PC-3 (cell line): ENCODE results near the gene MGAT3. TPM values are rescaled to one million over a fixed set of nuclear protein-coding genes. Genes with fewer than 3 reads are reported as not detected.

ENCODE experiments used
- ATAC-seq: fragments of 200-7000 bp; cut with Tn5 transposase; 2 replicates; pipeline ENCODE4 v1.9.1; 2020; ENCODE audit warnings: mild to moderate bottlenecking, moderate library complexity
- BruUV-seq: library from RNA; stranded (reverse); fragments of 400-500 nt; replicated peaks from 2 replicates; lab custom pipeline; 2021; lab: Mats Ljungman, UMichigan
- CTCF ChIA-PET: fragments of 300-600 bp; sonication (Branson Sonifier 250); formaldehyde crosslinking; loops from one replicate; lab custom pipeline; 2022; ENCODE audit warnings: antibody characterized with exemption; lab: Charles Lee
- POLR2A ChIA-PET: fragments of 300-600 bp; sonication (Branson Sonifier 250); formaldehyde crosslinking; loops from one replicate; lab custom pipeline; 2022; ENCODE audit warnings: antibody characterized with exemption; ENCODE audit not compliant: unreplicated experiment; lab: Charles Lee
- DNase-seq: peaks from one replicate; pipeline ENCODE4 v3.0.0-alpha.2; 2015
- H2AFZ ChIP-seq: fragments of 300-600 bp; sonication (generic); 2 replicates; pipeline ENCODE4 v1.6.0; 2016; ENCODE audit warnings: antibody characterized with exemption, low read length
- H3F3A ChIP-seq: fragments of 300-600 bp; sonication (generic); one replicate; pipeline ENCODE4 v1.6.0; 2017; ENCODE audit warnings: antibody characterized with exemption, low read length, control low read depth, mild to moderate bottlenecking; ENCODE audit not compliant: unreplicated experiment
- H3K27ac ChIP-seq: fragments of 300-600 bp; sonication (generic); 2 replicates; pipeline ENCODE4 v1.5.1; 2016; ENCODE audit warnings: mild to moderate bottlenecking, low read length
- H3K27me3 ChIP-seq: fragments of 300-600 bp; sonication (generic); 2 replicates; pipeline ENCODE4 v1.6.1; 2016; ENCODE audit warnings: low read length, mixed read lengths
- H3K36me3 ChIP-seq: fragments of 300-600 bp; sonication (generic); 2 replicates; pipeline ENCODE4 v1.6.1; 2016; ENCODE audit warnings: low read depth, mixed run types, low read length, mixed read lengths
- H3K4me1 ChIP-seq: fragments of 300-600 bp; sonication (generic); 2 replicates; pipeline ENCODE4 v1.5.1; 2016; ENCODE audit warnings: low read length; ENCODE audit not compliant: insufficient read depth
- H3K4me2 ChIP-seq: fragments of 300-600 bp; sonication (generic); 2 replicates; pipeline ENCODE4 v1.6.0; 2016; ENCODE audit warnings: low read length
- H3K4me3 ChIP-seq: fragments of 300-600 bp; sonication (generic); 2 replicates; pipeline ENCODE4 v1.5.1; 2016; ENCODE audit warnings: mild to moderate bottlenecking, low read length, mixed read lengths
- H3K79me2 ChIP-seq: fragments of 300-600 bp; sonication (generic); 2 replicates; pipeline ENCODE4 v1.6.1; 2017; ENCODE audit warnings: low read length, mixed read lengths
- H3K9ac ChIP-seq: fragments of 300-600 bp; sonication (generic); 2 replicates; pipeline ENCODE4 v1.6.0; 2016; ENCODE audit warnings: mild to moderate bottlenecking, low read length
- H3K9me2 ChIP-seq: fragments of 300-600 bp; sonication (generic); replicated peaks from 2 replicates; pipeline ENCODE4 v1.6.1; 2016; ENCODE audit warnings: mixed run types, low read length, mixed read lengths
- H3K9me3 ChIP-seq: fragments of 300-600 bp; sonication (generic); 2 replicates; pipeline ENCODE4 v1.6.1; 2016; ENCODE audit warnings: low read length, mixed read lengths
- H4K20me1 ChIP-seq: fragments of 300-600 bp; sonication (generic); 2 replicates; pipeline ENCODE4 v1.6.1; 2016; ENCODE audit warnings: low read length, mixed read lengths
- EZH2 ChIP-seq: fragments of 300-600 bp; sonication (generic); IDR thresholded peaks from one replicate; pipeline ENCODE4 v1.6.1; 2017; ENCODE audit warnings: antibody characterized with exemption, mild to moderate bottlenecking, low read length; ENCODE audit not compliant: unreplicated experiment
- EZH2phosphoT487 ChIP-seq: fragments of 300-600 bp; sonication (generic); IDR thresholded peaks from 2 replicates; pipeline ENCODE4 v1.6.1; 2018; ENCODE audit warnings: mild to moderate bottlenecking, antibody characterized with exemption, low read length, borderline replicate concordance
- intact Hi-C: fragments of 100-400 bp; cut with micrococcal nuclease; formaldehyde crosslinking; loops from 2 replicates; pipeline ENCODE4 v1.9.0; 2023
- total RNA-seq: library from RNA; depleted of rRNA; stranded (reverse); fragments of >200 nt; gene quantifications from 2 replicates; pipeline ENCODE4 v1.2.3, GENCODE V29; 2014
- TF ChIP-seq, protein P1 (sequence below): fragments of 300-600 bp; sonication (generic); conservative IDR thresholded peaks from 2 replicates; pipeline ENCODE4 v1.5.1; 2017; ENCODE audit warnings: antibody characterized with exemption, low read depth, mild to moderate bottlenecking, low read length

MGAT3 gene
- total RNA-seq, 1 experiment from 2014 or later = not detected

DNA sequence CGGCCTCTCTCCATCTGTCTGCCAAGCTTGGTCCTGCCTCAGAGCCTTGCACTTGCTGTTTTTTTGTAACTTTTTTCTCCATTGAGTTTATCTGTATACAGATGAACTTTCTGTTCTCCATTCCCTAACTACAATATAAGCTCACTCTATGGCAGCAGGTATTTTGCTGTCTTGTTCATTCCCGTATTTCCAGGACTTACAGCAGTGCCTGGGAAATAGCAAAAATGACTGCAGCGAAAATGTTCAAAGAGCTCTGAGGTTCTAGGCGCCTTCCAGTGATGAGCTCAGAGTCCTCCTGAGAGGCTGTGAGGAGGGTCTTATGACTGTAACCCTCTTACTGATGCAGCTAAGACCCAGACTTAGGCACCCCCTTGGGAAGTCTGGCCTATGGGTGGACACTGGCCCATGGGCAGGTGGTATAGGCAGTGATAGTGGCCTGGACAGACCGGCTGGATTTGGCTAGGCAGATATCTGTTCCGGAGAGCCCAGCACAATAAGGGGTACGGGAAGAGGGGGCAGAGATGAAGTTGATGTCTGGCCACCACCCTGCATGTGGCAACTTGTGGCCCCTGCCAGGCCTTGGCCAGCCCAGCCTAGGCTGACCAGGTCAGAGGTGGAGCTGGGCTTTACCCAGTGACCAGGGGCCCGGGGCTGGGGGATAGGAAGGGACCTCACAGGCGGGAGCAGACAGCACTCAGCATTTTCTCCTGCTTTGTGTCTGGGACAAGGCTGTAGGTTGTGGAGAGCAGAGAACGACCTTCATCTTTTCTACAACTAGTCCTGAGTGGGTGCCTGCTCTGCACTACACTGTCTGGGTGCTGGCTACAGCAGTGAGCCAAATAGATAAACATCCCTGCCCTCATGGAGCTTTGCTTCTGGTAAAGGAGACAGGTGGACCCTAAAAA lies 68.2 kb downstream of the MGAT3 start:
- Histone ChIP-seq H3K36me3 (peaks cover 19% of the 10 kb centered on the region), H3K4me1 (peaks cover 19% of the 10 kb centered on the region), H4K20me1 (peaks cover 50% of the 10 kb centered on the region), H3K4me3 (no peak overlapping the region), H3K27me3 (no peaks in the 10 kb centered on the region), H3K27ac (no peak overlapping the region), H2AFZ (no peak overlapping the region), H3K9ac (no peak overlapping the region), H3K79me2 (peaks cover 31% of the 10 kb centered on the region), H3K9me3 (no peaks in the 10 kb centered on the region), H3F3A (peaks cover 18% of the 10 kb centered on the region), H3K4me2 (no peak overlapping the region), H3K9me2 (no peaks in the 10 kb centered on the region)
- DNase-seq (no peak), ATAC-seq (no peak)
- ChIA-PET POLR2A (interaction anchor here (0.7 kb wide), 1 partner anchor 682 kb away, joined by 3 read pairs; no protein-coding TSS in a partner anchor), CTCF (interaction anchor here (1.2 kb wide), 1 partner anchor 29 kb away, joined by 3 read pairs; no protein-coding TSS in a partner anchor)
- intact Hi-C loops = no loop called here
- BruUV-seq = no TSS peak
- TF ChIP-seq, protein P1, sequence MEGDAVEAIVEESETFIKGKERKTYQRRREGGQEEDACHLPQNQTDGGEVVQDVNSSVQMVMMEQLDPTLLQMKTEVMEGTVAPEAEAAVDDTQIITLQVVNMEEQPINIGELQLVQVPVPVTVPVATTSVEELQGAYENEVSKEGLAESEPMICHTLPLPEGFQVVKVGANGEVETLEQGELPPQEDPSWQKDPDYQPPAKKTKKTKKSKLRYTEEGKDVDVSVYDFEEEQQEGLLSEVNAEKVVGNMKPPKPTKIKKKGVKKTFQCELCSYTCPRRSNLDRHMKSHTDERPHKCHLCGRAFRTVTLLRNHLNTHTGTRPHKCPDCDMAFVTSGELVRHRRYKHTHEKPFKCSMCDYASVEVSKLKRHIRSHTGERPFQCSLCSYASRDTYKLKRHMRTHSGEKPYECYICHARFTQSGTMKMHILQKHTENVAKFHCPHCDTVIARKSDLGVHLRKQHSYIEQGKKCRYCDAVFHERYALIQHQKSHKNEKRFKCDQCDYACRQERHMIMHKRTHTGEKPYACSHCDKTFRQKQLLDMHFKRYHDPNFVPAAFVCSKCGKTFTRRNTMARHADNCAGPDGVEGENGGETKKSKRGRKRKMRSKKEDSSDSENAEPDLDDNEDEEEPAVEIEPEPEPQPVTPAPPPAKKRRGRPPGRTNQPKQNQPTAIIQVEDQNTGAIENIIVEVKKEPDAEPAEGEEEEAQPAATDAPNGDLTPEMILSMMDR = no peak
- TF ChIP-seq EZH2 (no peak), EZH2phosphoT487 (no peak)

- ATAC-seq = no peak
Observed at GRCh38 chr22:39525658-39525975, 68.8 kb downstream of the MGAT3 start.

DNA sequence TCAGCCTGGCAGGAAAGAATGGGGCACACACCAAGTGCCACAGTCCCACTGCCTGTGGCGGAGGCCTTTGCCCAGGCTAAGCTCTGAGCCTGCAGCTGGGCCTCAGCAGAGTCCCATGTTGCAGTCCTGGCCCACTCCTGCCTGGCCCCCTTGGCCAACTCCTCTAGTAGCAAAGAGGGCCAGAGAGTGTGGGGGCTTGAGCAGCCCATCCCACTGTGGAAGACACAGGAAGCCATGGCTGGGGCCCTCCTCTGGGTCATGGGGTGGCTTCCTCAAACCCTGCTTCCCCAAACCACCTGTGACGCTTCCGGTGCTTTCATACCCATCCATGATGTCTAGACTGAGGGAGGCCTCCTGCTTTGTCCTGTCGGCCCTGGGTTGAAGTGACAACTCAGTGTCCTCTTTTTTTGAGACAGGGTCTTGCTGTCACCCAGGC lies 69.9 kb downstream of the MGAT3 start:
- Histone ChIP-seq H3F3A (peaks cover 12% of the 10 kb centered on the region), H3K4me1 (peaks cover 31% of the 10 kb centered on the region), H3K9me2 (no peaks in the 10 kb centered on the region), H4K20me1 (peaks cover 37% of the 10 kb centered on the region), H2AFZ (no peak overlapping the region), H3K4me2 (no peak overlapping the region), H3K9me3 (no peaks in the 10 kb centered on the region), H3K9ac (no peak overlapping the region), H3K4me3 (no peak overlapping the region), H3K79me2 (peaks cover 34% of the 10 kb centered on the region), H3K27me3 (no peaks in the 10 kb centered on the region), H3K36me3 (peaks cover 7% of the 10 kb centered on the region), H3K27ac (no peak overlapping the region)
- DNase-seq (no peak), ATAC-seq (no peak)
- CTCF ChIA-PET = interaction anchor here (0.6 to 1.3 kb wide), 3 partner anchors 12 to 183 kb away, joined by 4 to 10 read pairs (median 6); no protein-coding TSS in a partner anchor
- TF ChIP-seq EZH2 (no peak), EZH2phosphoT487 (no peak)
- TF ChIP-seq, protein P1 = no peak
- BruUV-seq = no TSS peak
- POLR2A ChIA-PET = interaction anchor here (0.6 kb wide), 1 partner anchor 211 kb away, joined by 4 read pairs; no protein-coding TSS in a partner anchor
- intact Hi-C loops = no loop called here

More at GRCh38 chr22:39525658-39525975, 68.8 kb downstream of the MGAT3 start:
- Histone ChIP-seq H3K9me2 (no peaks in the 10 kb centered on the region), H3K36me3 (peaks cover 18% of the 10 kb centered on the region), H3K9me3 (no peaks in the 10 kb centered on the region), H3K4me3 (no peak overlapping the region), H4K20me1 (peaks cover 48% of the 10 kb centered on the region), H2AFZ (no peak overlapping the region), H3K4me1 (peaks cover 21% of the 10 kb centered on the region), H3F3A (peaks cover 18% of the 10 kb centered on the region), H3K27me3 (no peaks in the 10 kb centered on the region), H3K9ac (no peak overlapping the region), H3K4me2 (no peak overlapping the region), H3K27ac (no peak overlapping the region), H3K79me2 (peaks cover 34% of the 10 kb centered on the region)
- CTCF ChIA-PET = no interaction called here
- no TSS peak for BruUV-seq
- TF ChIP-seq EZH2 = no peak
- intact Hi-C loops = no loop called here
- POLR2A ChIA-PET = no interaction called here
- DNase-seq = no peak
